K562 (cell line): Measurements from ENCODE around the gene PRRC2A. TPM values are rescaled to one million over a fixed set of nuclear protein-coding genes. Genes with fewer than 3 reads are reported as not detected.
A peak's percentile ranks its signal among the peaks of the same experiment; 100 is the strongest.

Experiments
- CC2D1A ChIP-seq: fragments of 450-650 bp; IDR thresholded peaks from 2 replicates; pipeline ENCODE4 v1.6.1; 2017; ENCODE audit warnings: mild to moderate bottlenecking
- DIDO1 ChIP-seq: fragments of 450-650 bp; IDR thresholded peaks from 2 replicates; pipeline ENCODE4 v1.6.1; 2016; ENCODE audit warnings: low read depth, missing biosample characterization, missing genetic modification characterization
- ELF1 ChIP-seq: fragments of 200-800 bp; sonication (Bioruptor generic); IDR thresholded peaks from 2 replicates; pipeline ENCODE4 v1.6.1; 2016; ENCODE audit warnings: missing genetic modification characterization, missing compliant biosample characterization
- ETS2 ChIP-seq: IDR thresholded peaks from 2 replicates; pipeline ENCODE4 v1.6.1; 2016; ENCODE audit warnings: borderline replicate concordance, missing genetic modification characterization, mild to moderate bottlenecking, moderate library complexity, missing compliant biosample characterization; ENCODE audit not compliant: poor library complexity, severe bottlenecking
- GTF2F1 ChIP-seq: IDR thresholded peaks from 2 replicates; pipeline ENCODE4 v1.6.1; 2011; ENCODE audit warnings: low read depth, low read length, improper control_type of control experiment
- HDAC1 ChIP-seq, 2 experiments: fragments of 450-650 bp; IDR thresholded peaks; 2 replicates each; pipeline ENCODE4 v1.6.1; 2016 to 2017; ENCODE audit warnings: inconsistent platforms in 1 of 2, mild to moderate bottlenecking in 1 of 2, moderate library complexity in 1 of 2
- HMGN3 ChIP-seq: IDR thresholded peaks from 2 replicates; pipeline ENCODE4 v1.6.1; 2011; ENCODE audit warnings: borderline replicate concordance, low read depth, mild to moderate bottlenecking, mixed read lengths, low read length; ENCODE audit not compliant: insufficient read length; ENCODE audit errors: extremely low read depth
- POLR2G ChIP-seq: fragments of 200-400 bp; formaldehyde crosslinking; IDR thresholded peaks from 2 replicates; pipeline ENCODE4 v1.6.1; 2017; ENCODE audit warnings: low read depth, mild to moderate bottlenecking, antibody characterized with exemption, low read length, moderate library complexity
- RB1 ChIP-seq: fragments of 450-650 bp; IDR thresholded peaks from 2 replicates; pipeline ENCODE4 v1.6.1; 2017; ENCODE audit warnings: low read depth, mild to moderate bottlenecking
- RCOR1 ChIP-seq, 2 experiments: IDR thresholded peaks; 2 replicates each; pipeline ENCODE4 v1.6.1; 2012; ENCODE audit warnings: low read depth in 2 of 2, low read length in 2 of 2, borderline replicate concordance in 1 of 2, improper control_type of control experiment in 1 of 2
- SPI1 ChIP-seq: IDR thresholded peaks from 2 replicates; pipeline ENCODE4 v1.6.1; 2011; ENCODE audit warnings: low read depth, low read length, control low read depth, borderline replicate concordance
- TFAP4 ChIP-seq: sonication (generic); formaldehyde crosslinking; IDR thresholded peaks from 2 replicates; pipeline ENCODE4 v1.8.0; 2022; ENCODE audit warnings: missing genetic modification reagents, mild to moderate bottlenecking, moderate library complexity, borderline replicate concordance
- THAP12 ChIP-seq: fragments of 250-450 bp; sonication (Bioruptor Pico); IDR thresholded peaks from 2 replicates; pipeline ENCODE4 v1.9.0; 2021; ENCODE audit warnings: mild to moderate bottlenecking, inconsistent platforms
- YBX1 ChIP-seq: fragments of 450-650 bp; IDR thresholded peaks from 2 replicates; pipeline ENCODE4 v1.7.1; 2016; ENCODE audit warnings: mild to moderate bottlenecking
- ZBTB34 ChIP-seq: fragments of 250-450 bp; sonication (Bioruptor Pico); IDR thresholded peaks from 2 replicates; pipeline ENCODE4 v1.8.0; 2021; ENCODE audit warnings: mild to moderate bottlenecking, moderate library complexity
- ZBTB43 ChIP-seq: sonication (generic); formaldehyde crosslinking; IDR thresholded peaks from 2 replicates; pipeline ENCODE4 v1.8.0; 2023; ENCODE audit warnings: mild to moderate bottlenecking, missing genetic modification reagents
- ZFP91 ChIP-seq: sonication (generic); formaldehyde crosslinking; IDR thresholded peaks from 2 replicates; pipeline ENCODE4 v1.8.0; 2022; ENCODE audit warnings: mild to moderate bottlenecking, missing genetic modification reagents
- ZNF133 ChIP-seq: fragments of 250-450 bp; sonication (Bioruptor Pico); IDR thresholded peaks from 2 replicates; pipeline ENCODE4 v1.4.0; 2020; ENCODE audit warnings: mild to moderate bottlenecking
- ZNF217 ChIP-seq: sonication (generic); formaldehyde crosslinking; IDR thresholded peaks from 2 replicates; pipeline ENCODE4 v1.8.0; 2022; ENCODE audit warnings: mild to moderate bottlenecking, missing genetic modification reagents
- ZNF57 ChIP-seq: fragments of 450-650 bp; formaldehyde crosslinking; IDR thresholded peaks from 2 replicates; pipeline ENCODE4 v1.4.0; 2020; ENCODE audit warnings: mild to moderate bottlenecking, moderate library complexity
- polyA plus RNA-seq, 8 experiments: library from polyadenylated mRNA; depleted of rRNA in 4 of 8; stranded (reverse) in 5 of 8; unstranded in 3 of 8; fragments of >200 nt; fragmentation: Nextera tagmentation in 2 of 8; fragmentation: Illumina TruSeq in 1 of 8; extraction: Ambion mirVana in 2 of 8; extraction: Trizol in 1 of 8; gene quantifications; 2 replicates each; pipeline versions ENCODE4 v1.2.1 to v1.2.3, GENCODE V29; 2011 to 2014; ENCODE audit warnings: inconsistent platforms in 1 of 8, missing spikeins in 1 of 8
- total RNA-seq, 7 experiments: library from RNA; depleted of rRNA in 6 of 7; stranded (reverse); fragments of >200 nt in 6 of 7; fragmentation: Illumina TruSeq in 2 of 7; extraction: Trizol in 2 of 7; gene quantifications; 2 replicates each; pipeline versions ENCODE4 v1.2.1 to v1.2.3, GENCODE V29; 2011 to 2021; ENCODE audit warnings: low replicate concordance in 1 of 7

The PRRC2A gene
- total and polyA plus RNA-seq, 9 of the 15 experiments (the other 6 are each of a cell fraction or from before 2014, with no cell fraction given), result 1.0 to 332 (median 63.0) TPM

GRCh38 chr6:31652925-31653724 lies 32.6 kb downstream of the PRRC2A start (continued):
- TF ChIP-seq ZBTB34 (CRISPR knock-in tag) (no peak), SPI1 (no peak), ZBTB43 (CRISPR knock-in tag) (no peak; the same call in 1 of the 2 replicates), YBX1 (no peak), CC2D1A (peak; percentile 84), ZFP91 (CRISPR knock-in tag) (no peak), ZNF133 (CRISPR knock-in tag) (no peak), RB1 (no peak), TFAP4 (CRISPR knock-in tag) (no peak), ZNF217 (CRISPR knock-in tag) (no peak), ZNF57 (CRISPR knock-in tag) (no peak), THAP12 (CRISPR knock-in tag) (no peak), POLR2G (peak; percentile 66), HMGN3 (no peak), HDAC1 (IDR thresholded peaks at IDR 0.05) (peak in 1 of 2 experiments; percentile 94; a peak in 2 of 4 replicates), ELF1 (no peak), GTF2F1 (peak; percentile 72), DIDO1 (no peak), RCOR1 (IDR thresholded peaks at IDR 0.05; ENCODE audit: borderline replicate concordance in 1 of 2, low read depth in 2 of 2, low read length in 2 of 2) (no peak; a peak in 1 of 4 replicates), ETS2 (tag) (no peak)
